ENCODE measurements around the gene ARHGAP24.

The ARHGAP24 gene

GRCh38 chr4:86038037-86038436 lies 563.1 kb downstream of the ARHGAP24 start:
- no peak overlapping the region for H3K27ac ChIP-seq
- TF ChIP-seq CTCF (IDR thresholded peaks at IDR 0.05) (no peak), ZFX (IDR thresholded peaks at IDR 0.05; ENCODE audit: borderline replicate concordance) (no peak)

GRCh38 chr4:86043755-86044592 lies 569.0 kb downstream of the ARHGAP24 start:
- no peak overlapping the region for H3K27ac ChIP-seq
- TF ChIP-seq ZFX (IDR thresholded peaks at IDR 0.05; ENCODE audit: borderline replicate concordance) = no peak
- peak; percentile 86 for TF ChIP-seq CTCF (IDR thresholded peaks at IDR 0.05)

GRCh38 chr4:86044593-86044985 lies 569.6 kb downstream of the ARHGAP24 start:
- no peak for TF ChIP-seq CTCF (IDR thresholded peaks at IDR 0.05)
- no peak for TF ChIP-seq ZFX (IDR thresholded peaks at IDR 0.05; ENCODE audit: borderline replicate concordance)
- no peak overlapping the region for H3K27ac ChIP-seq

DNA sequence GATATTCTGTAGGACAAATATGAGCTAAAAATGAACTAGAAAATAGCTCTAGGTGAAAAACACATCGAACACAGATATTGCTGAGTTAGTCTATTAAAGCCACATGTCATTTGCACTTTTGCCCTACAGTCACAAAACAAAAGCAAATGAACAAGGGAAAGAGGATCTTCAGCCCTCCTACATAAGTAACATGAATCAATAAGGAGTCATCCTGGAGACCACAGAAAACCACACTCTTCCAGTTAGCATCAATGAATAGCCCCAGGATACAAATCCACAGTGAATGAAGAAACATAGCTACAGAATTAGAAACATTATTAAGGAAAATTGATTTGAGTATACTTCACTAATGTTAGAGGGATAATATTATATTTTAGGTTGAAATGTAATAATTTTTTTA lies 573.5 kb downstream of the ARHGAP24 start:
- H3K27ac ChIP-seq = no peak overlapping the region
- TF ChIP-seq ZFX (IDR thresholded peaks at IDR 0.05; ENCODE audit: borderline replicate concordance) = no peak
- no peak for TF ChIP-seq CTCF (IDR thresholded peaks at IDR 0.05)

GRCh38 chr4:86050496-86050895 lies 575.5 kb downstream of the ARHGAP24 start:
- TF ChIP-seq CTCF (IDR thresholded peaks at IDR 0.05) = no peak
- TF ChIP-seq ZFX (IDR thresholded peaks at IDR 0.05; ENCODE audit: borderline replicate concordance) = no peak
- H3K27ac ChIP-seq = no peak overlapping the region

All from 22Rv1 (cell line).